ENCODE measurements around the gene BAIAP2L1.
"Not testable (repeated sequence)": the region's sequence is repeated elsewhere in the genome, so short reads cannot be mapped to it uniquely, and the experiment has no call there.

The BAIAP2L1 gene

DNA sequence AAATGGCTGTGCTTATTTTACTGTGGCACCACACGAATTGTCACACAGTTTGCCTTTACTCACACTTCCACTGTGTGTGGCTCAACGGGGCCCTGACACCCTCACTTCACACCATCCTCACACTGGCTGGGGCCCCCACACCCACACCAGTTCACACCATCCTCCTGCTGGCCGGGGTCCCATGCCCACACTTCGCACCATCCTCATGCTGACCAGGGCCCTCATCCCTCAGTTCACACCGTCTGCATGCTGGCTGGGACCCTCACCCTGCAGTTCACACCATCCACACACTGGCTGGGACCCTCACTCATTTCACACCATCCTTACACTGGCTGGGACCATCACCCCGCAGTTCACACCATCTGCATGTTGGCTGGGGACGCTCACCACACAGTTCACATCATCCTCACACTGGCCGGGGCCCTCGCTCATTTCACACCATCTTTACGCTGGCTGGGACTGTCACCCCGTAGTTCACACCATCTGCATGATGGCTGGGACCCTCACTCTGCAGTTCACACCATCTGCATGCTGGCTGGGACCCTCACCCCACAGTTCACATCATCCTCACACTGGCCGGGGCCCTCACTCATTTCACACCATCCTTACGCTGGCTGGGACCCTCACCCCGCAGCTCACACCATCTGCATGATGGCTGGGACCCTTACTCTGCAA is 83.4 kb downstream of the BAIAP2L1 start:
- DNase-seq: no peak

DNA sequence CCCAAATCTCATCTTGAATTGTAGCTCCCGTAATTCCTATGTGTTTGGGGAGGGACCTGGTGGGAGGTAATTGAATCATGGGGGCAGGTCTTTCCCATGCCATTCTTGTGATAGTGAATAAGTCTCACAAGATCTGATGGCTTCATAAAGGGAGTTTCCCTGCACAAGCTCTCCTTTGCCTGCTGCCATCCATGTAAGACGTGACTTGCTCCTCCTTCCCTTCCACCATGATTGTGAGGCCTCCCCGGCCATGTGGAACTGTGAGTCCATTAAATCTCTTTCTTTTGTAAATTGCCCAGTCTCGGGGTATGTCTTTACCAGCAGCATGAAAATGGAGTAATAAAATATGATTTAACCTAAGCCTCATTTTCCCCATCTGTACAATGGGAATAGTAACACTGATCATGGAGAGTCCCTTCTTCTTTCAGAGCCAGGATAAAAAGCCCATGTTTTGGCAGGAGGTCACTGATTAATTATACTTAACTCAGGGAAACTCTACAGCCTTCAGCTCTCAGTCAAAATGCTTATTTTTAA is 84.8 kb downstream of the BAIAP2L1 start:
- not testable (repeated sequence) for DNase-seq

DNA sequence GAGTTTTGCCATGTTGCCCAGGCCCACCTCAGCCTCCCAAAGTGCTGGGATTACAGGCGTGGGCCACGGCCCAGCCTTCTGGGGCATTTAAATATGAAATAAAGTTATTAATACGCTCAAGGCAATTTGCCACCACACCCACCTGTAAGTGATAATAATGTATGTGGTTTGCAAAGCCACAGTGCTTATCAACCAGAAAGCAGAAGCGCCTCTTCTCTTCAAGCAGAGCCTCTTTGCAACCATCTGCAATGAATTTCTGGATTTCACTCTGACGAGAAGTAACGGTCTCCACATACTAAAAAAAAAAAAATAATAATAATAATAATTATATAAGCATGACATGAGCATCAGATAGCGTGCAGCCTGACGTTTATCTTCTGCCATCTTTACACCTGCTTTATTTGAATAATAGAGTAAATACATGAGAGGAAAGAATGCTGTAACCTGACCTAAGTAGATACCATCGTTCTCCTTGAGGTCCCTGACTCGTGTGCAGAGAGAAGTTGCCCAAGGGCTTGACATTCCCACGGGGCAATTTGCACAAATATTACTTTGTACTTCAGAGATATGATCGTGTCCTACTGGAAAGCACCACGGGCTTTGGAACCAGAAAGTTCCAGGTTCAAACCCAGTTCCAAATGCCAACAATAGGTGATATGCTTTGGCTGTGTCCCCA is 85.4 kb downstream of the BAIAP2L1 start:
- DNase-seq: no peak

DNA sequence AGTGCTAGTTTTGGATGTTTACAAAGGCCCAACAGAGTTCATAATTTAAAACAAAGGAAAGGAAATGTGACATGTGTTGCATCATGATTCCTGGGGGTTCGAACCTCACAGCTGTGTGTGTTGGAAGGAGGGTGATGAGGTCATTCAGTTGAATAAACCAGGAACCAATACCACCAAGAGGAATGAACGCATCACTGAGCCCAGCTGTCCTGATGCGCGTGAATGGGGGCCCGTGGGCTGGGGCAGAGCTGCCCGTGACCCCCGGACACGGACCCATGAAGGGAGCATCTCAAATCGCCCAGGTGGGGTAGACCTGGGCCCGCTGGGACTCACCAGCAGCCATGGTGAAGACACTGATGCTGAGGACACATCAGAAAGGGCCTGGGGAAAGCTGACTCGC is 86.4 kb downstream of the BAIAP2L1 start:
- no peak for DNase-seq

DNA sequence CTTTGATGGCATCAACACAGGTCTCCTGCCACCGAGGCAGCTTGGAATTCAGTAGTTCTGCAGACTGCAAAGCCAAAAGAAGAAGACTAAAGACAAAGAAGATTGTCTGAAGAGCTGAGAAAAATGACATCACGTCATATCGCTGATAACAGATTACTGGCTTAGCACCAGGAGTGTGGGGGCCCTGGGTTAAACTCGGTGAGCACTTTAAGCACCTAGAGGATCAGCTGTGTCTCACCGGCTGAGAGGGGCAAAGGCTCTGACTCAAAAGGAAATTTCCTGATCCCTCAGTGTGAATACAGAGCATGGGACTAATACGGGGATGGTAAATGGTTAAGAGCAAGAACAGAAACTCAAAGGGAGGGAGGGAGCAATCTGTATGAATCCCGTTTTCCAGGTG is 88.7 kb downstream of the BAIAP2L1 start:
- DNase-seq: no peak

DNA sequence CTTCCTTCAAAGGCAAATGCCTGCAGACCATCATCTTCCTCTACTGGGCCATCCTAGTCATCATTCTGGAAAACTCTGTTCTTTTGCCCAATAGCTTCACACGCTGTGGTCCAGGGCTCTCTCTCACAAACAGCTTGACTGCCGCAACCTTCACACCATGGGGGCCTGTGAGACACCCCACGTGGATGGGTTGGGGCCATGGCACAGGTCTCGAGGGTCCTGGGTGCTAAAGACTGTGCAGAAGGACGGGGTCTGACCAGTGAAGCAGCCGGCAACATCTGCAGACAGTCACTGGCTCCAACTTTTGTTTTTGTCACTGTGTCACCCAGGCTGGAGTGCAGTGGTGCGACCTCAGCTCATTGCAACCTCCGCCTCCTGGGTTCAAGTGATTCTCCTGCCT is 91.3 kb downstream of the BAIAP2L1 start:
- no peak for DNase-seq

DNA sequence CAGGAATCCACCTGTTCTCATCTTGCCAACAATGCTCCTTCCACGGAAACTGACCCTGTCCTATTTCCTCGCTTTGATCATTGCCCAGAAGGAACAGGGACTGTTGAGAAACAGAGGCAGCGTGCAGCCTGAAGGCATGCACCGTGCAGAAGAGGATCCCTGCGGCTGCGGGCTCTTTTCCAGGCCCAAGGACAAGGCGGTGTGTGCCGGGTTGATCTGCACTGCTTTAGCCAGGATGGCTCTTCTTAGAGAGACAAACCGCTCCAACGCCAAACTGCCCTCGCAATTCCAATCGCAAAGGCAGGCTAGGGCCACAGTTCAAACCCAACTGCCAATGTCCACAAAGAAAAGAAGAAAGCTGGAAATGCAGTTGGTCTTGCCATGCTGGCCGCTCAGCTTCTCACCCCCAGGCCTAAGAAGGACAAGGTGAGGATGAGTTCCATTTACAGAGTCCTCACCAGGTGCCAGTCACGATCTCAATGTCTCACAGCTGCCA is 92.9 kb downstream of the BAIAP2L1 start:
- DNase-seq: no peak

DNA sequence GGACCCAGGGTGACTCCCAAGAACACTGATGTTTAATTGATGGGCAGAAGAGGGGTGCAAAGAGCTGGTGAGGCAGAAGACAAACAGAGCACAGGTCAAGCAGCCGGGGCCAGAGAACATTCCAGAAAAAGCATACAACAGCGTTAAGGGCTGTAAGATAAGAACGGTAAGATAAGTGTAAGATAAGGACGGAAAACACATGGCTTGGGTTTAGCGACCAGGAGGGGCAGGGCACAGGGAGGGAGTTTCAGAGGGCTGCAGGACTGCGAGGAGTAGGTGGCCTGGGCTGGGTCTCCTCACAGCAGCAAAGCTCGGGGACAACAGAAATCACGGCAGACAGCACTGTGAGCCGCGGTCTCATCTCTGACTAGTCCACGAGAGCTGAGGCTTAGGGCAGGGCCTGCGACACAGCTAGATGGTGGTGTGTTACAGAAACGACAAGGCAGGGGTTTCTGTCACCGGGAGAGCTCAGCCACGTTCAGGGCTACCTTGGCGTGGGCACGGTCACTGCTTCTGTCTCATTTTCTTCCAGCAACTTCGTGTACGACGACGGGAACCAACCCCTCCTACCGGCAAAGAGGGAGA is 94.8 kb downstream of the BAIAP2L1 start:
- no peak for DNase-seq

DNA sequence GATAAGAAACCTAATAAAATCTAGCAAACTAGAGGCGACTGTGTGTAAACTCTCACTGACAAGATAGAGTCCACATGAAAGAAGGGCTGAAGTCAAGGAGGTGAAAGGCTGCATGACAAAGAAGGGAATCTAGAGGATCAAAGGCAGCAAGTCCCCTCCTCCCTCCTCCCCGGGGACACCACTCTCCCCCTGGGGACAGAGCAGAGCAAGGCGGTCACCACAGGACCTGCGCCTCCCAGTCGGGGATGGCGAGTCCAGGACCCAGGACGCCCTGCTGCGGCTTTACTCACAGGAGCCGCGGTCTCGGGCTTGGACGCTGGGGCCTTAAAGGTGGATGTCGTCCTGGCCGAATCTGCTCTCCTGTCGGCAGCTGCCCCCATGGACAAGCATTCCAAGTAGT is 97.0 kb downstream of the BAIAP2L1 start:
- DNase-seq: no peak

DNA sequence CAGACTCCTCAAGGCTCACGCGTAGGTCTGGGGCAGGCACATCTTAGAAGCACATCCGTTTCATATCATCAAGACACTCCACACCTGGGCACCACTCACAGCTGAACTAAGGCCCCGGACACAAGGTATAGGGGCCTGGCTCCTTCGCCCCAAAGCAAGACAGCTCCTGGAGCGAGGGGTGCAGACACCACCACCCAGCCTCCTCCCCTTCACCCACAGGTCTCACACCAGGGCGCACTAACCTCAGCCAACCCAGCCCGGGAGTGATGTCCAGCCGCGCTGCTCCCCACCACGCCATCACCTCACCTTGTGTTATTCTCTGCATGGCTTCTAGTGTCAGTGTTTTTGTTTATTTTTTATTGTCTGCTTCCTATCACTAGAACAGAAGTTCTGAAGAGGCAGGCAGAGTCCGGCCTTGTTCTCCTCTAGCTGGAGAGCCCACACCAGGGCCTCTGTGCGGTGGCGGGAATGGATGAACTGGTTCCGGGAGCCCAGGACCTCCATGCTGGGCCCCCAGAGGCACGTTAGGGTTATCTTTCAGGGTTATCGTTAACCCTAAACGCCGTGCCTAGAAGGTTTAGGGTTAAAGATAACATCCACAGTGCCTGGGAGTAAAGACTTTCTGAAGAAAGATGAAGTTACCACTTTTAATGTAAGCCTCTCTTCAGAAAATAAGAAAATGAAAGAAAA is 97.6 kb downstream of the BAIAP2L1 start:
- DNase-seq: no peak

DNA sequence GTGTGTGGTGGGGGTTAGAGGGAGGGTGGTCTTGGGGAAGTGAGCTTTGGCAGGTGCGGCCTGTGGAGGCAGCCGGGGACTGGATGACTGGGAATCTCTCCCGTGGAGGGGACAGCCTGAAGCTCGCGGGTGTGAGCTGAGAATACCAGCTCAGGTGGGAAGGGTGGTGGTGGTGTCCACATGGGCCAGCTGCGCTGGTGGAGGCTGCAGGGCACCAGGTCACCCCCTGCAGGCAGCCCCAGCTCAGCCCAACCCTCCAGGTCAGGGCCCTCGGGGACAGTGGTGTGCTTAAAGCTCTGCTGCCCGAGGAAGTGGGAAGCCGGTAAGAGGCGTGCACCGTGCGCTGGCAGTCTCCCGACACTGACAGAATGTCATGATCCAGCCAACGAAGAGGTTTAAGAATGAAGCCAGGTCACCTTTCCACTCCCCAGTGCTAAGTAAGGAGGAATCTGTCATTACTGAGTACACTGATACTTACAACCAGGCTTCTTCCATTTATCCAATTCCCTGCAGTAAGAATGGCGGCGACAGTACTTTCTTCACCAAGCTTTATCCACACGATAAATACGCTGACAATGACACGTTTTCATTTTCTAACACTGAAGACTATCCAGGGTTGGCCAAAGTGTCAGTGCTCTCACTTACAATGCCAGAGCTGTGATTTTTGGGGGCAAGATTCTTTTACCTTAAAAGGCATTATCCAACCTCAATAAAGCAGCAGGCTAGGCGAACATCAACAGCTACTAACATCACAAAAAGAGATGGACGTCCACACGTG is 99.0 kb downstream of the BAIAP2L1 start:
- no peak for DNase-seq

DNA sequence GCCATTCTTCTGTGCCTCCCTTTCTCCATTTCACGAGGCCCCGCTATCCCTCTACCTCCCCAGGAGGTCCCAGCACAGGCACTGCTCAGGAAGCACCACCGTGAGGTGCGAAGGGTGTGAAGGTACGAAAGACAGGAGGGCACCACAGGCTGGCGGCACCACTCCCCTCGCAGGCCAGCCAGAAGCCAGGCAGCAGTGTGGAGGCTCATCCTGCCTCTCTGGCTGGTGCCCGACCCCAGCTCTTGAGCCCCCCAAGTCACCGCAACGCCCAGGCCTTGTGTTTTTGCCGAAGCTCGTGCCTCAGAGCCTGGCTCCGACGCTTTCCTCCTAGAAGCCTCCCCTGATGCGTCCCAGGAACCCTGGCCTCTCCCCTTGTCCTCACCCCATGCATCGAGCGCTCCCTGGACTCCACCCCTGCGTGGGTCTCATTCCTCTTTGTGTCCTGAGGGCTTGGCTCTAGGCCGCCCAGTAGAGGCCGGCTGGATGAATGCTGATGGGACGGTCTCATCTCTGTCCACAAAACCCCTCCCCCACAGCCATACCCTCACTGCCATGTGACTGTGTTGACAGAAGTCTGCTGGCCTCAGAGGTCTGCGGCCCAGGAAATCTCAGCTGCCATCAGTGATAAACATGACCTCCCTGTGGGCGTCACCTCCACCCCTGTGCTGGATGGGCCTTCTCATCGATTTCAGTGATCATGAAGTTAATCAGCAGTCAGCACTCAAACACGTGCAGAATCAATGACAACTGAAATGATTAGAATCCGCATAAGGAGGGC is 100.1 kb downstream of the BAIAP2L1 start:
- no peak for DNase-seq

DNA sequence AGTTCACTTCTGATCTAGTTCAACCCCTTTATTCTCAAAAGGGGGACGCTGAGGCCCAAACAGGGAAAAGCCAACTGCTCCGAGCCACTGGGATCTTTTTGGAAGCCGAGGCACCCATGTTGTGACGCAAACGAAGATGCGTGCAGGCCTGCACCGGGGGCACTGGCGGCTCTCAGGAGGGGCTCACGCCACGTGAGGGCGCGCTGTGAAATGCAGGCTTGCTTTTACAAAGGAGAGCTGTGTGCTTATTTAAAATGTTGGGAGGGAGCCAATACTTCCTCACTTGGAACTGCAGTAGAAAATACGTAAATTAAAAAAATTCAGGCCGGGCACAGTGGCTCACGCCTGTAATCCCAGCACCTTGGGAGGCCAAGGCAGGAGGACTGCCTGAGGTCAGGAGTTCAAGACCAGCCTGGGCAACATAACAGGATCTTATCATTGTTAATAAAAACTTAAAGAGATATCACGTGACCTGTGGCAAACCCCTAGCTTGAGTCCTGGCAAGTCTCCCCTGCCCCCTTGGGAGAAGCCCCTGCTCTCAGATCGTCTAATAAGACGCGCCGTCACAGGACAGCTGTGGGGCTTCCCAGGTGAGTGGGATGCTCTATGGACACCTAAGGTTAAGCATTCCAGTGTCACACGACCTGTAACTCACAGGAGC is 103.1 kb downstream of the BAIAP2L1 start:
- DNase-seq: no peak

DNA sequence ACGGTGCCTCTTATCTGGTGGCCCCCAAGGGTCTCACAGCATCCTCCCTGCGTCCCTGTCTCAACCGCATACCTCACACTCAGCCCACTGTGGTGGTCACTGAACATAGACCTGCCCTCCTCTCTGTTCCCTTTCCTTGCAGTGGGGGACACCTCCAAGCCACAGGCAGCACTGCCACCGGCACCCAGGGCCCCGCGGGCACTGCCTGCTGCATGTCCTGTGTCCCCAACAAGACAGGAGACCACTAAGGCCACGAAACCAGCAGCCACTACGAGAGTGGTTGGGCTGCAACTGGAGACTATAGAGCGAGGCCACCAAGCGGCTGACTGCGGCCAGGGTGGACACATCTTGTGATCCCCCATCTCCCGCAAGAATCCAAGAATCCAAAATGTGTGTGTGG is 104.1 kb downstream of the BAIAP2L1 start:
- DNase-seq: no peak

DNA sequence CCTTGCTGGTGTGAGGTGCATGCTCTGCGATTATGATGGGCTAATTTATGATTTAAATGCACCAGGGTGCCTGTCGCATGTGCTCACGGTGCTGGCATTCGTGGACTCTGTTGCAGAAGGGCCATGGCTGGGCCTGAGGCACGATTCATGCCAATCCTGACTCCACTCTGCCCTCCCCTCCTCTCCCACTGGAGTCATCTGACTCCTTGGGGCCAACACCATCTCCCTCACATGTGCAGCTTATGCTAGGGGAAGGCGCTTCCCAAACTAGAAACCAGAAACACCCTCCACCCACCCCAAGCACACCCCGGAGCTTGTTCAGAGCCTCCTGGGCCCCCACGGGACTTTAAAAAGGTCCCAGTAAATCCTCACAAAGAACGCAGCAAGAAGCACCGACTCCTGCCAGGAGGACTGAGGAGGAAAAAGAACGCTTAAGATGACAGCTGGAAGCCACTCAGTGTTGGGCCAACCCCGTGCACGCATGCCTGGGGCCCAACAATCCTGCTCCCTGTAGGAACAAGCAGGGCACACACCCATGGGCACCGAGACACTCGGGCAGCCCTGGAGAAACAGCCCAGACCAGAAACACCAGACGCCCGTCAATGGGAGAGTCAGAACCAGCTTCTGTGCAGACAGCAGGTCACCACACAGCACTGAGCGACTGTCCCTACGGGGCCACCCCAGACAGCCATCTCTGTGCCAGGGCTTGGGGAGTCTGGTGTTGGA is 105.3 kb downstream of the BAIAP2L1 start:
- no peak for DNase-seq

DNA sequence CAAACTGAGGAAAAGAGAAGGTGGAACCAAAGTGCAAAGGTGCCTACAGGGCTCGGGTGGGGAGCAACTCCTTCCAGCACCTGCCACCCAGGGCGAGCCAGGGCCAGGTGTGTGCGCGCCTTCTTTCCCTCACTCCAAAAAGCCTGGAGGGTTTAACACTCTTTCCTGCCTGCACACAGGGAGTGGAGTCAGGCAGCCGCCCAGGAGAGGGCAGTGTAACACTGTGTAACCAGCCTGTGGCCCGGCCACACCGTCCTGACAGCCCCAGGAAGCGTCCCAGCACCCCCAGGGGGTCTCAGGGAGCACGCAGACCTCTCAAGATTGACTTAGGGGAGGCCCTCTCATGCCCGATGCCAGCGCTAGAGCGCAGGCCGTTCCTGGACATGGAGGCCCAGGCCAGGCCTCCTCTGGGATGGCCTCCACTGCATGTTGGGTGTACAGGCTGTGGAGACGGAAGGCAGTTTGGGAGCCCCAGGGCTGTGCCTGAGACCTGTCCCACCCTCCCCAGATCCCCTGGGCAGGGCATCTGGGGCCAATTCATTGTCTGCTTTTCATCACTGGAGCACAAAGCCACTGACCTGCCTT is 106.0 kb downstream of the BAIAP2L1 start:
- DNase-seq: no peak

DNA sequence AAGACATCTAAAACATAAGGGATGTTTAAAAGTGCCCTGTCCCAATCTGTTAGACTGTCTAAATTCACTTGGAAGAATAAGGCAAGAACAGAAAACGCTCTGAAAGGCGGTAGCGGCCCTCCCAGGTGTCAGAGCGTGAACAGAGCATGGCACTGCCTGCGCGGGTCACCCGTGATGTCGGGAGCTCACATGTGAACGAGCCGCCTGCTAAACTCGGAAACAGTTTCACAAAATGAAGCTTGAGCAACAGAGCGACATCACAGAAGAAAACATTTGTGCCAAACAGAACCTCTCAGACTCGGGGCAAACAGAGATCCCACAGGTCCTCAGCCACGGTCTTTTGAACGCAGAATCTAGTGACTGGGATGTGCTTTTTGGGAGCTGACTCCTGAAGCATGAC is 106.6 kb downstream of the BAIAP2L1 start:
- DNase-seq: no peak

DNA sequence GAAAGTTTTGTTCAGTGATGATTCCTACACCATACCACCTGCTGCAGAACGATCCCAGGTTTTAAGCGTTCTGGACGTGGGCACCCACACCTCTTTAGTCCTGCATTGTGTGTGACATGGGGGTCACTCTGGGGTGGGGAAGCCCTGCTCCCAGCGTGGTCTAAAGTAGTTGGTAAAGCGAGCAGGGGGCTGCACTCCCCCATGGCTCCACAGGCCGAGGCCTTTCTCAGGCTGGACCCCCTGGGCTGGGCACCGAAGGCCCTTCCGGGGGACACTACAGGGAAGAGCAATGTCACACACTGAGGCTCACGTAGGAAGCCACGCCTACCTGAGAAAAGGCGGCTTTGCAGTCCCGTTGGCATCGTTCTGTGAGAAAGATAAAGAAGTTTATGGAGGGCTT is 107.1 kb downstream of the BAIAP2L1 start:
- DNase-seq: no peak

DNA sequence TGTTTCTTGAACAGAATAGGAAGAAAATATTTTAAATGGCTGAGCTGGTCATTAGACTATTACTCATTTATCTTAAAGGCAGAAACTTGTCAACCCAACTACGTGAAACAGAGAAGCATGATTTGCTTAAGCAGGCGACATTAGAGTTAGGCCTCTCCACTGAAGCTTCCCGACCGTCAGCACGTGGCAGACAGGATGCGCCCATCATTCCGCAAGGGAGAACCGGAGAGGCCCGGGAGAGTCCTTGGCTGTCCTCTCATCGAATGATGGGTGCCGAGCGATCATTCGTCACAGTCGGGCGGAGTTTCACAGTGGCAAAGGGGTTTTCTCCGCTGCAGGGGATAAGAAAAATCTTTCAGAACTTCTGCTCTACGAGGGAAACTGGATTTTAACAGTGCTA is 107.6 kb downstream of the BAIAP2L1 start:
- no peak for DNase-seq

DNA sequence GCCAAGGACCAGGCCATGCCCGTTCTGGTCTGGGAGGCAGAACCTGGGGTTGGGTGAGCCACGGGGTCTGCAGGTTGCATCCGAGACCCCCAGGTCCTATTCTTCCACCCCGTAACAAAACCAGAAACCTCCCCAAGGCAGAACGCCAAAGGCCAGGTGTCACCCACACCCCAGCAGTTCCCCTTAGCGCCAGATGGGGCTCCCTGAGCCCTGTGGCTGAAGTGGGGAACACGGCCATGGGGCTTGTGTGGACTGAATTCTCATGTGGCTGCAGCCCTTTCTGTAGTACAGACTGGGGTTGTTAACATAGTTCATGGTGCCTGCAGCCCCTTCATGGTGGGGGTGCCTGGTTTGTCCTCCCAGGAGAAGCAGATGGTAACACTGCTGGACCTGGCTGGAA is 109.2 kb downstream of the BAIAP2L1 start:
- DNase-seq: no peak

Measured in activated T-cell treated with anti-CD3 and anti-CD28 coated beads, Interleukin-2, amount 50 U/mL, for 1 hour (primary cell).